ENCODE results near the gene ITIH6. TPM values are rescaled to one million over a fixed set of nuclear protein-coding genes. Genes with fewer than 3 reads are reported as not detected.
"Not testable (repeated sequence)": the region's sequence is repeated elsewhere in the genome, so short reads cannot be mapped to it uniquely, and the experiment has no call there.

The ITIH6 gene
- total RNA-seq, 1 donor from 2014 or later, result not detected

DNA sequence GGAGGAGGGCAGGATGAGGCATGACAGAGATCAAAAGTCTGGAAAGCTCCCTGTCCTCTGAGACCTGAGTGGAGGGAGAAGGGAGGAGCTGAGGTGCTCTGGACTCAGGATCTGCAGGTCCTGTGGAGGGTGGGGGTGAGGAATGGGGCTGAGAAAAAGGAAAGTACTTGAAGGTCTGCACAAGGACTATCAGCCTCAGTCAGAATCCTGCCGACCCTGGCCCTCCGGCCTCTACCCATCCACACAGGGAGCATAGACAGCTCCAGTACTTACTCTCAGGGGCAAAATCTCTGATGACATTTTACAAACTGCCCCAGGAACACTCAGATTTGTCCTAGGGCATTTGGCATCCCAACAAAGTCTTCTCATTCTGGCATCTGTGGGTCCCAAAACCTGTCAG lies 991 bp upstream of the ITIH6 start:
- peak; percentile 55 for DNase-seq (ENCODE audit: low spot score)

DNA sequence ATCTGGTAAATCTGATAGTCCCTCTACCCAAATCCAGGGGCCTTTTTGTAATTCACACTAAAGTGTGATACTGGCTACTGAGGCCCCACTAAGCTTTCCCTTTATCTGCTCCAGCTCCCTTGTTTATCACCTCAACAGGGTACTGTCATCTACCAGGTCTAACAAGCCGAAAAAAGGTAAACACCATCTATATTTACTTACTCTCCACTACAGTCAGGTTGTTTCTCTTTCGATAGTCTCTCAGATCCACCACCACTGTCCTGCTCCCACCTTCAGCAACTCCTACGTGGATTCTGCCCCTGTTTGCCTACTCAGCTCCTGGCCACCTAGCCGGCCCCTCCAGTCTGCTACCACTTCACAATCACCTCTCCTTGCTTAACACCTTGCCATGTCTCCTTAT lies 3.3 kb downstream of the ITIH6 start:
- DNase-seq (ENCODE audit: low spot score), result no peak

DNA sequence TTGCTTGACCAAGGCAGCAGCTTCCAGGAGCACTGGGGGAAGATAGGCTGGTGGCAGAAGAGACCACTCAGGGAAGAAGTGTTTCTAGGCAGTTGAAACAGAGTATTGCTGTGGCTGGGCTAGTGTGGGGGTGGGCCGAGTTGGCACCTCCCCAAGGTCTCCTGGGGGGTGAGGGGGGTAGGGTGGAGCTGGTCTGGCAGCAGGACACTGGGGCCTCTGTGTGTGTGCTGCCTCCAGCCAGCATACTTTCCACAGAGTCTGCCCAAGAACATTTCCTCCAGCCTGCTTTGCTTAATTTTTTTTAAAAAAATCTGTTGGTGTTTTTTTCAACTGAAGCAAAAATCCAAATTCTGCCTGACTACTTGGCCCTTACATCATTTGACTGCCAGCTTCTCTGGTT lies 4.0 kb downstream of the ITIH6 start:
- no peak for DNase-seq (ENCODE audit: low spot score)

DNA sequence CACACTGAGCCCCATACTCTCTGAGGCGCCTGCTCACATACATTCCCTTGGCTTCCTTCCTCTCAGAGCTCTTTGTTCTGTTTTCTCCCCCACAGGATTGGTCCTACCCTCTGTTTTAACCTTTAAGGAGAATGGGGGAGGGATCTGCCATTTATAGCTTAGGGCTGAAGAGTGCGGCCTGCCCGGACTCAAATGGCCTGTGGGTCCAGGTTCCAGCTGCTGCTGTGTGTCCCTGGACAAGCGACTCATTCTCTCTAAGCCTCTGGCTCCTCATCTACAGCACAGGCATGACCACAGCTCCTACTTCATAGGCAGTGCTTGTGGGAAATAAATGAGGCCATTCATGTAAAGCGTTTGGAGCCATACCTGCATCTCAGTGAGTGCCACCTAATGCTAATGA lies 8.7 kb downstream of the ITIH6 start:
- not testable (repeated sequence) for DNase-seq (ENCODE audit: low spot score)

DNA sequence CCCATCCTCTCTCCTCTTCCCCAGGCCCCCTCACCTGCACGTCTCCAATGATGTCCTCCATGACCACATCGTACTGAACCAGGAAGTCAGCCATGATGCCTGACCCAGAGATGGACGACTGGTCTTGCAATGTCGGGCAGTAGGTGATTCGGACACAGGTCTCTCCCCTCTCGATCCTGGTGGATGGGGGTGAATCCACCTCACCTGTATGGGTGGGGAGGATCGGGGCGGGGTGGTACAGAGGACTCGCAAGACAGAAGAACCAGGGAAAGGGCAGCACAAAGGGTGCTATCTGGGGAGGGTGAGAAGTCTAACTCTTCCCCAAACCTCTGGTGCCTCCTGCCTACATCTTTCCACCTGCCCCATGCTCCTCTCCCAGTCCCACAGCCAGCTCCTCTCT lies 9.6 kb downstream of the ITIH6 start:
- DNase-seq (ENCODE audit: low spot score), result peak; percentile 88

DNA sequence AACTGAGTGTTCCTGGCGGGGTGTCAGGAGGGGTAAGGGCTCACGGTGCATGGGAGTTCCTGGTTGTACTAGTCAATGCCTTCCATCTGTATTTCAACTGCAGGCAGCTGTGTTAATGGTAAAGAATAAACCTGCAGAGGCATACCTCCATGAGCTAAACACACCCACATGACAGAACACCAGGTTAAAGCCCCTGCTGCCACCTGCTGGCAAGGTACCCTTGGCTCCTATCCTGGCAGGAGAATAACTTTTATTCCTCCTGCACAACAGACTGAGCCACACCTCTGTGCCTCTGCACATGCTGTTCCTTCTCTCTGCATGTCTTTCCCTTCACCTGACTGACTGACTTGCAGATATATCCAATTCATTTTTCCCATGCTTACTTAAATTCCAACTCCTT lies 11.1 kb downstream of the ITIH6 start:
- no peak for DNase-seq (ENCODE audit: low spot score)

DNA sequence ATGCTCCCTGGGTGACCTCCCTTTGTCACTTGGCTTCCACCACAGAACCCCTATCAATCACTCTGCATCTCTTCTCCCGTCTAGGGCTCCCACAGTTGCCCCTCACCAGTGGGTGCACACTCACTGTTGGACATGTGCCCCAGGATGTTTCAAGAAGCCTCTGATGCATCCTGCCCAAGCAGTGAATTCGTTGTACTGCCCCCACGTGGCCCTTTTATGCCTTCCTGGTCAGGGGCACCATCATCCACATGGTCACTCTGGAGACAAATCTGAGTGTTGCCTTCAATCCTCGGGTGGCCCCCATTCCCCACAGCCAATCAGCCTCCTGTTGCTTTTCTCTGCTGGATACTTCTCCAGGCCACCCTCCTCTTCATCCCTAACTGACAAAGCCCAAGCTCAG lies 12.2 kb downstream of the ITIH6 start:
- DNase-seq (ENCODE audit: low spot score), result no peak

DNA sequence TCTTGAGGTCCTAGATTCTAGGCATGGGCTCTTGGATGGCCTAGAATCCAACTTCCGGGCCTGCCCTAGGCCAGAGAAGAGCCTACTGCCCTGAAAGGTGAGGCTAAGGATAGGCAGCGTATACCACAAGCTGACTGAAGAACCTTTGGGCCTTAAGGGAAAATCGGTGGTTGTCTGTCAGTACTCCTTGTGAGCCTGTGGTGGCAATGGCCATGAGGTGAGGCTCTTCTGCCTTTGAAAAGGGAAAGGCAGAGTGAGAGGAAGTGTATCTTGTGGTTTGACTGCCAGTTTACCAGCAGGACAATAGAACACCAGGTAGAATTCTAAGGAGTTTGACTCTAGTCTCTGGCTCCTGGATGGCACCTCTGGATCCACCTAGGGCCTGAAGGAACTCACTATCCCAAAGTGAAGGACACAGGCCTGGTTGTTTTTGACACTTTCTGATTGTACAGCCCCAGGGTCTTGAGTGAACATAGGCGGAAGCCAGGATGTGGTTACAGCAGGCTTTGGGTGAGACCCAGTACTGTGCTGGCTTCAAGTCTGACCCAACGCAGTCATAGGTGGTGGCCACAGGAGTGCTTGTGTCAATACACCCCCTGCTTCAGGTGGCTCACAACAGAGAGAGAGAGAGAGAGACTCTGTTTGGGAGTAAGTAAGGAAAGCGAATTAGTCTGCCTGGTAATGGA lies 20.9 kb downstream of the ITIH6 start:
- no peak for DNase-seq (ENCODE audit: low spot score)

DNA sequence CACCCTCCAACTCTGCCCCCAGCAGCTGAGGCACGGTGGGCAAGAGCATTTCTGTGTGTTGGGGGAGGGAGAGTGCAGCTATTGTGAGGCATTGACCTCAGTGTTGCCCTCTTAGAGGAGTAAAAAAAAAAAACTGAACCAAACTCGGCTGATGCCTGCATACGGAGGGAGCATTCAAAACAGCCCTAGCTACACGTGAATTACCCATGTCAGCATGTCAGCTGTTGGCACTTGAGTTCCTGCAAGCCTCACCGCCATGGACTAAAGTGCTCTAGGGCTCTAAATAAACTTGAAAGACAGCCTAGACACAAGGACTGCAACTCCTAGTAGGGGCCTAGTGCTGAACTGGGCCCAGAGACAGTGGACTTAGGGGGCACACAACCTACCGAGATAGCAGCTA lies 22.0 kb downstream of the ITIH6 start:
- DNase-seq (ENCODE audit: low spot score), result no peak

DNA sequence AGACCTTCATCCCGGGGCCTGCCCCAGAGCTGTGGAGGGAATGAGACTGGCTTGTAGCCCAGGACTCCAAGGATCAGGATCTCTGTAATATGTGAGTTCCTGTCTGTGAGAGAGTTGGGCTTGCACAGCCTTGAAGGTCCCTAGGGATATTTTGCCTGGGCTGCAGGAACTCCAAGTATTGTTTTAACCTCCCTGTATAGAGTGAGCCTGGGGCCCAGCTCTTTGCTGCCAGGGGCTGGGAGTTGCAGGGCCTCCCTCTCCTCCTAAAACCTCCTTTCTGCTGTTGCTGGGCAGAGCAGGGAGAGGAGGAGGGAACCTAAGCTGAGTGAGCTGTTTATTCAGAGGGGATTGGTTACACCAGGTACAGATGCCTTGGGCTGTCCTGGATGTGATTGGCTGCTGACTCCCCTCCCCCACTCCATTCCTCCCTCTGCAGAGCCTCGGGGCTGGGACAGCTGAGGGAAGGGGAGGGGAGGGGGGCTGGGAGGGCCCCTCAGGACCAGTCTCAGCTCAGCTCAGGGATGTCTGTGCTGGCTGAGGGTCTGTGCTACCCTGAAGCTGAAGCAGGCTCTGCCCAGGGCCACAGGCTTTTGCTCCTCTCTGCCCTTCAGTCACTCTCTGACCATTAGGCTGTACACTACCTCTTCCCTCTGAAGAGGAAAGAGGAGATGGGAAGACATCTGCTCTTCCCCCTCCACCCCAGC lies 23.5 kb downstream of the ITIH6 start:
- DNase-seq (ENCODE audit: low spot score), result not testable (repeated sequence)

DNA sequence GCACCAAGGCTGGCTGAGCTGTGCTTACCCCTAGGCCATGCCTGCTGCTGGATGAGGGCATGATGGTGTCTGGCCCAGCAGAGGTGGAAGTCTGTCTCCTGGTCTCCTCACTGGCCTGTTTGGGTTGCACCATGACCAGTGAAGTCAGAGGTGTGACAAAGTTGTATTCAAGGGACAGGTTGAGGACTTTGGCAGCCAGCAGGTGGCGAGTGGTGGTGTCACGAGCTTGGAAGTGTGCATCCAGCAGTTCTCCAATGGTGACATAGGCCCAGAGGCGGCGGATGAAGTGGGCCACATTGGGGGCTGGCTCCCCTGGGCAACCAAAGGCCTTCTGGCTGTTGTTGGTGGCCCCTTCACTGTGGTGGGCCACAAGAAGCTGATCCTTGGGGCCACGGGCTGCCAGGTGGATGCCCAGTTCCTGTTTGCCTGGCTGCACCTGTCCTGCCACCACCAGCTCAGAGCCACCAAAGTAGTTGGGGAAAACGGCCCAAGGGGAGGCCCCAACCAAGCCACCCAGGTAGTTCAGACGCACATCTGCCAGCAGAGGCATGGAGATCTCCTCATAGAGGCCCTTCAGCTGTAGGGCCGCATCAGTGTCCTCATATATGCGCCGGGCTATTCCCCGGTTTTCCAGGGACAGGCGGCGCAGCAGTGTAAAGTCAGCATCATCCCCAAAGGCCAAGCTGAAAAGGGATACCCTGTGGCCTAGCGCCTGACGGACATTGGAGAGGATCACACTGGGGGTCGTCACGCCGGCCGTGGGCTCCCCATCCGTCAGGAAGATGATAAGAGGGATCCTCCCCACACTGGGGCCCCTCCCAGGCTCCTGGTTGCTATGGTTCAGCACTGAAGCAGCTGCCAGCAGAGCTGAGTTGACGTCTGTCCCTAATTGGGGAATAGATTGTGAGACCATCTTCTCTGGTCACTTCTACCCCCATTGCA lies 39.7 kb downstream of the ITIH6 start:
- DNase-seq (ENCODE audit: low spot score), result peak; percentile 89

DNA sequence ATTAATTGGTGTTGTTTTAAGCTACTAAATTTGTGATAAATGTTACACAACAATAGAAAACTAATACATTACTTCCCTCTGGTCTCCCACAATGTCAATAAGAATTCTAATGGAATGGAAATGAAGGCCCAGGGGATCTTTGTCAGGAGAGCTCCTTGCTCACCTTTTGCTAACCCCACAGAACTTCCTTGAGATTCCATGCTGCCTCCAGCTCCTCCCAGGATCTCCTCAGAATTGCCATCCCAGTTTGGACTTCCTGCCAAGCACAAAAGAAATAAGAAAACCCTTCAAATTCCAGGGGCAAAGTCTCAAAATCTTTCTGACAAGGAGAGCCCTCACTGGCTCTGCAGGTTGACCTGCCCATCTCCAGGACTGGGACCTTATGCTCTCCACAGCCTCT lies 43.2 kb downstream of the ITIH6 start:
- no peak for DNase-seq (ENCODE audit: low spot score)

DNA sequence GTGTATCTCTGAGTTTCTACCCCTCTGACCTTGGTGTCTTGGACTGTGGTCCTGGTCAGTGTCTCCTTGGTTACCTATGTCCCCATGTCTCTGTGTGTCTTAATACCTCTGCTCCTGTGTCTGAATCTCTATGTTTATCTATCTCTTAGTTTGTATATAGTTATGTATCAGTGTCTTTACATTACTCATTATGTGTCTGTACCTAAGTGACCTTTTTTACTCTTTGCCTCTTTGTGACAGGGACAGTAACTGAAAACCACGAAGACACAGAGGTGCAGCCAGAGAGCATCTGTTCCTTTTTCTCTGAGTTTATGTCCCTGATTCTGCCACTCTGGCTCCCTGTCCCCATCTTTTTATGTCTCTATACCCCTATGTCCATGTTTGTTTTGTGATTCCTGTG lies 49.4 kb downstream of the ITIH6 start:
- DNase-seq (ENCODE audit: low spot score), result no peak

DNA sequence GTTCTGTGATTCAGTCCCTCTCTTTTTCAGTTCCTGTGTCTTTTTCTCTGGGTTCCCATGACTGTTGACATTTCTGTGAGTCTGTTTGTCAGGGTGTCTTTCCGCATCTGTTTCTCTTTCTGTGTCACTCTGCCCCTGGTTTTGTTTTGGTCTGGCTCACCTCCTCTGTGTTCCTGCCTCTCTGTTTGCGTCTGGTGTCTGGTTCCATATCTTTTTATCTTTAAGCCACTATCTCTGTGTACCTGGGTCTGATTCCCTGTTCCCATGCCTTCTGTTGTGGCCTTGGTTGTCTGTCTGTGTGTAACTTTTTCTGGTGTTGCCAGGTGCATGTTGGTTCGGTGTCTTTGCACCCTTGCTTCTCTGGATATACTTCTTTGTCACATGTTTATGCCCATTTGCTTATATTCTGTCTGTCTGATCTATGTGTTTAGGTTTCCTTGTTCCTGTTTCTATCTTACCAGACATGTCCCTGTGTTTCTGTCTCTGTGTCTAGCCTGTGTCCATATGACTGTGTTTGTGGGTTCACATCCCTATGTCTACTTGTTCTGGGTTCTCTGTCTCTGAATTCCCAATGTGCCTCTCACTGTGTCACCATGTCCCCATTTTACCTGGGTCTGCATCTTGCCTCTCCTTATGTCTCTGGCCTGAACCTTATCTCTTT lies 50.2 kb downstream of the ITIH6 start:
- DNase-seq (ENCODE audit: low spot score), result no peak

DNA sequence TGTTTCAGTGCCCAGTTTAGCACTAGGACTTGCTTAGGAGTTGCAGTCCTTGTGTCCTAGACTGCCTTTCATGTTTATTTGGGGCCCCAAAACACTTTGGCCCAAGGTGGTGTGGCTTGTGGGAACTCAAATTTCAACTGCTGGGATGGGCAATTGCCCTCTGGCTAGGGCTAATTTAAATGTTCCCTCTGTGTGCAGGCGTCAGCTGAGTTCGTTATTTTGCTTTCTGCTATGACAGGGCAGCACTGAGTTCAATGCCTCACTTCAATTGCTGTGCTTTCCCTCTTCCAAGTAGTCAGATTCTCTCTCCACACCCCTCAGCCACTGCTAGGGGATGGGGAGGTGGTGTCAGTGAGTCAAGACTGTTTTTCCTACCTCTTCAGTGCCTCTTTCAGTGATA lies 51.1 kb downstream of the ITIH6 start:
- no peak for DNase-seq (ENCODE audit: low spot score)

DNA sequence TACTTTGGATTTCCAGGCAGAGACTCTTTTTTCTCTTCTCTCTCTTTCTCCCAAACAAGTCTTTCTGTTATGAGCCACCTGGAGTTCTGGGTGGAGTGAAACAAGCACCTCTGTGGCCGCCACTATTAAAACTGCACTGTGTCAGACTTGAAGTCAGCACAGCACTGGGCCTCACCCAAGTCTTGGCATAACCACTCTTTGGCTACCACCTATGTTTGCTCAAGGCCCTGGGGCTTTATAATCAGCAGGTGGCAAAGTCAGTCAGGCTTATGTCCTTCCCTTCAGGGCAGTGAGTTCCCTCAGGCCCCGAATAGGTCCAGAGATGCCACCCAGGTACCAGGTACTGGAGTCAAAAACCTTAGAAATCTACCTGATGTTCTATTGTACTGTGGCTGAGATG lies 52.4 kb downstream of the ITIH6 start:
- DNase-seq (ENCODE audit: low spot score), result no peak

DNA sequence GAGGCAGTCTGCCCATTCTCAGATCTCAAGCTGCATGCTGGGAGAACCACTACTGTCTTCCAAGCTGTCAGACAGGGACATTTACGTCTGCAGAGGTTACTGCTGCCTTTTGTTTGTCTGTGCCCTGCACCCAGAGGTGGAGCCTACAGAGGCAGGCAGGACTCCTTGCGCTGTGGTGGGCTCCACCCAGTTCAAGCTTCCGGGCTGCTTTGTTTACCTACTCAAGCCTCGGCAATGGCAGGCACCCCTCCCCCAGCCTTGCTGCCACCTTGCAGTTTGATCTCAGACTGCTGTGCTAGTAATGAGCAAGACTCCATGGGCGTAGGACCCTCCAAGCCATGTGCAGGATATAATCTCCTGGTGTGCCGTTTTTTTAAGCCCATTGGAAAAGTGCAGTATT lies 59.5 kb downstream of the ITIH6 start:
- DNase-seq (ENCODE audit: low spot score), result not testable (repeated sequence)

DNA sequence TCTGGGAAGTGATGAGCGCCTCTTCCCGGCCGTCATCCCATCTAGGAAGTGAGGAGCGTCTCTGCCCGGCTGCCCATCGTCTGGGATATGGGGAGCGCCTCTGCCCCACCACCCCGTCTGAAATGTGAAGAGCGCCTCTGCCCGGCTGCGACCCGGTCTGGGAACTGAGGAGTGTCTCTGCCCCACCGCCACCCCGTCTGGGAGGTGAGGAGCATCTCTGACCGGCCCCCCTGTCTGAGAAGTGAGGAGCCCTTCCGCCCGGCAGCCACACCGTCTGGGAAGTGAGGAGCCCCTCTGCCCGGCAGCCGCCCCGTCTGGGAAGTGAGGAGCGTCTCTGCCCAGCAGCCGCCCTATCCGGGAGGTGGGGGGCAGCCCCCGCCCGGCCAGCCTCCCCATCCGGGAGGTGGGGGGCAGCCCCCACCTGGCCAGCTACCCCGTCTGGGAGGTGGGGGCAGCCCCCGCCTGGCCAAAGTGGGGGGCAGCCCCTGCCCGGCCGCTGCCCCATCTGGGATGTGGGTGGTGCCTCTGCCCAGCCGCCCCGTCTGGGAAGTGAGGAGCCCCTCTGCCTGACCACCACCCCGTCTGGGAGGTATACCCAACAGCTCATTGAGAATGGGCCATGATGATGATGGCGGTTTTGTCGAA lies 61.6 kb downstream of the ITIH6 start:
- DNase-seq (ENCODE audit: low spot score), result not testable (repeated sequence)

DNA sequence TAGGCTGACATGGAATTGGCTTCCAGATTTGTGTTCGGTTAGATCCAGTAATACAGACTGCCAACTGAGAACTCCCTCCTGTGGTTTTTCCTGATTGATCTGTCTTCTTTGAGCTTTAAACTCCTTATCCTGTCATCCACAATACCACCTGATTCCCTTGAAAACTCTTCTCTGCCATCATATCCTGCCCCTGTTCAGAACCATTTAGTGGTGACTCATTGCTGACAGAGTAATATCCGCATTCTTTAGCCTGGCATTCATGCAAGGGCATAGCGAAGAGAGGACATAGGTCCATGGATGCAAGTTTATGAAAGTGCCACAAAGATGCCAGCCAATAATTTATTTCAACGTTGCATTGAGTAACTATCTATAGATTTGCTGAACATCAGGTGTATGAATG lies 76.6 kb downstream of the ITIH6 start:
- DNase-seq (ENCODE audit: low spot score), result no peak

DNA sequence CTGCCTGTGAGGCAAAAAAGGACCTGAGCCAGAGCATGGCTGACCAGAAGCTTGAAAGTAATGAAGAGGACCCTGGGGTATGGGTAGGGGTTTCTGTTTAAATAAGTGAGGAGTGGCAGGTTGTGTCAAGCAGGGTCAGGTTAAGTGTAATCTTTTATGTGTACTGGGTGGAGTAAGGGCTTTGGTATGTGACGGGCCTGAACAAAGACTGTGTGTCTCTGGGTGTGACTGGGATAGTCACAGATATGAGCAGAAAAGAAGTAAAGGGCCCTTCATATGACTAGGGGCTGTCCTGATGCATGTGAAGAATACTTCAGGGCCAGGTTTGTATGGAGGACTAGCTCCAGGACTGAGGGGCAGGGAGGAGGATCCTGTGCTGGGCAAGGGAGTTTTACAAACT lies 82.4 kb downstream of the ITIH6 start:
- DNase-seq (ENCODE audit: low spot score), result no peak

DNA sequence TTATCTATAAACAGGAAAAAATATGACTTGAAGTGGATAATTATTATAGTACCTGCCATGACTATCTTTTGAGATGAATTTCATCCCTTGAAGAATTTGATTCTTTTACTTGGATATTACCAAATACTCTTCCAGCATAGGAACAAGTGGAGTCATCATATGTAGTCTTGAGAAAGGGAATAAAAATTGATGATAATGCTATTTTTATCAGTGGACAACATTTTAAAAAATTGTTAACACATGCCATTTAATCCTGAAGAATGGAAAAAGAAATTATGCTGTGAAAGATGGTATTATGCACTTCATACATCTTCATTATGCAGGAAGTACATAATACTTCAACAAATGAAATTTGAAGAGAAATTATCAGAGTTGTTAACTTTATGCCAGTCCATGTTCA lies 83.6 kb downstream of the ITIH6 start:
- DNase-seq (ENCODE audit: low spot score), result no peak
